Endodermal cell (in vitro differentiated cells): ENCODE results near the gene PLEKHA6. TPM values are rescaled to one million over a fixed set of nuclear protein-coding genes. Genes with fewer than 3 reads are reported as not detected.

ENCODE experiments used
- DNase-seq: peaks from one replicate; pipeline ENCODE4 v3.0.0-alpha.2; 2017
- H3K27ac ChIP-seq: 2 replicates; pipeline ENCODE4 v1.5.1; 2013; ENCODE audit warnings: mild to moderate bottlenecking, low read depth, low read length, moderate library complexity
- H3K27me3 ChIP-seq: 2 replicates; pipeline ENCODE4 v1.6.1; 2013; ENCODE audit warnings: mild to moderate bottlenecking, low read length, moderate library complexity; ENCODE audit not compliant: insufficient read depth, control insufficient read depth, poor library complexity, severe bottlenecking
- H3K36me3 ChIP-seq: 2 replicates; pipeline ENCODE4 v1.7.0; 2013; ENCODE audit warnings: mild to moderate bottlenecking, low read length, moderate library complexity; ENCODE audit not compliant: control insufficient read depth, insufficient read depth
- H3K4me1 ChIP-seq: one replicate; pipeline ENCODE4 v1.7.0; 2013; ENCODE audit warnings: low read length; ENCODE audit not compliant: control insufficient read depth, insufficient read depth
- H3K4me3 ChIP-seq: 2 replicates; pipeline ENCODE4 v1.5.1; 2013; ENCODE audit warnings: mild to moderate bottlenecking, low read length, moderate library complexity
- H3K9ac ChIP-seq: 2 replicates; pipeline ENCODE4 v1.6.1; 2013; ENCODE audit warnings: mild to moderate bottlenecking, low read length, moderate library complexity; ENCODE audit not compliant: poor library complexity, severe bottlenecking; ENCODE audit errors: extremely low read depth
- H3K9me3 ChIP-seq: 2 replicates; pipeline ENCODE4 v1.6.1; 2013; ENCODE audit warnings: mild to moderate bottlenecking, low read length, moderate library complexity; ENCODE audit not compliant: control insufficient read depth
- H3K27ac Mint-ChIP-seq: 2 replicates; pipeline ENCODE4 v1.8.0; 2020; ENCODE audit warnings: mixed read lengths
- H3K27me3 Mint-ChIP-seq: 2 replicates; pipeline ENCODE4 v1.8.0; 2021; ENCODE audit warnings: mild to moderate bottlenecking, mixed read lengths; ENCODE audit not compliant: insufficient read depth
- H3K36me3 Mint-ChIP-seq: 2 replicates; pipeline ENCODE4 v1.8.0; 2020; ENCODE audit warnings: low read depth, mixed read lengths
- H3K4me1 Mint-ChIP-seq: 2 replicates; pipeline ENCODE4 v1.8.0; 2020; ENCODE audit warnings: mixed read lengths
- H3K4me3 Mint-ChIP-seq: 2 replicates; pipeline ENCODE4 v1.8.0; 2020; ENCODE audit warnings: mild to moderate bottlenecking, moderate library complexity, mixed read lengths
- H3K9me3 Mint-ChIP-seq: 2 replicates; pipeline ENCODE4 v1.8.0; 2020; ENCODE audit warnings: mild to moderate bottlenecking, mixed read lengths
- WGBS, 2 experiments: methylation state at CpG; one replicate each; pipeline versions ENCODE4 v1.1.5 to v1.1.7; 2013; ENCODE audit warnings: missing lambda C conversion rate in 2 of 2, mixed read lengths in 1 of 2; ENCODE audit not compliant: insufficient coverage in 1 of 2, insufficient read length in 1 of 2; 5-methylcytosine and 5-hydroxymethylcytosine counted together
- total RNA-seq, 2 donors: library from RNA; stranded (reverse); fragmentation: NEBNext Ultra II Directional in 1 of 2; extraction: Animal tissue kit (Norgen Biotek cat#: 25700) in 1 of 2; gene quantifications; 2 replicates in 1 of 2; 3 replicates in 1 of 2; pipeline ENCODE4 v1.2.1, GENCODE V29; 2021
- TF ChIP-seq, protein P1 (sequence below): fragments of 200-600 bp; sonication (generic); conservative IDR thresholded peaks from 2 replicates; pipeline ENCODE4 v1.5.0; 2021; ENCODE audit warnings: antibody characterized with exemption, mild to moderate bottlenecking

Gene PLEKHA6
- total RNA-seq, 2 donors from 2014 or later, result 37.0 to 43.3 TPM

- no peaks in the 10 kb centered on the region for H3K4me1 ChIP-seq
- WGBS, 2 experiments, result 89 to 92% methylated on average over 7 to 11 of the region's 11 CpGs
- TF ChIP-seq, protein P1, sequence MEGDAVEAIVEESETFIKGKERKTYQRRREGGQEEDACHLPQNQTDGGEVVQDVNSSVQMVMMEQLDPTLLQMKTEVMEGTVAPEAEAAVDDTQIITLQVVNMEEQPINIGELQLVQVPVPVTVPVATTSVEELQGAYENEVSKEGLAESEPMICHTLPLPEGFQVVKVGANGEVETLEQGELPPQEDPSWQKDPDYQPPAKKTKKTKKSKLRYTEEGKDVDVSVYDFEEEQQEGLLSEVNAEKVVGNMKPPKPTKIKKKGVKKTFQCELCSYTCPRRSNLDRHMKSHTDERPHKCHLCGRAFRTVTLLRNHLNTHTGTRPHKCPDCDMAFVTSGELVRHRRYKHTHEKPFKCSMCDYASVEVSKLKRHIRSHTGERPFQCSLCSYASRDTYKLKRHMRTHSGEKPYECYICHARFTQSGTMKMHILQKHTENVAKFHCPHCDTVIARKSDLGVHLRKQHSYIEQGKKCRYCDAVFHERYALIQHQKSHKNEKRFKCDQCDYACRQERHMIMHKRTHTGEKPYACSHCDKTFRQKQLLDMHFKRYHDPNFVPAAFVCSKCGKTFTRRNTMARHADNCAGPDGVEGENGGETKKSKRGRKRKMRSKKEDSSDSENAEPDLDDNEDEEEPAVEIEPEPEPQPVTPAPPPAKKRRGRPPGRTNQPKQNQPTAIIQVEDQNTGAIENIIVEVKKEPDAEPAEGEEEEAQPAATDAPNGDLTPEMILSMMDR, result no peak
- no peak overlapping the region for H3K4me3 Mint-ChIP-seq
- no peak overlapping the region for H3K4me3 ChIP-seq
- no peak overlapping the region for H3K27ac Mint-ChIP-seq
- H3K27me3 Mint-ChIP-seq, result peaks cover 70% of the 10 kb centered on the region
- H3K27ac ChIP-seq, result no peak overlapping the region
- H3K9ac ChIP-seq, result no peak overlapping the region
- no peaks in the 10 kb centered on the region for H3K36me3 ChIP-seq
- H3K4me1 Mint-ChIP-seq, result no peaks in the 10 kb centered on the region
- no peaks in the 10 kb centered on the region for H3K9me3 Mint-ChIP-seq
- peaks cover 60% of the 10 kb centered on the region for H3K27me3 ChIP-seq
- H3K9me3 ChIP-seq, result no peaks in the 10 kb centered on the region
- no peak for DNase-seq
- no peaks in the 10 kb centered on the region for H3K36me3 Mint-ChIP-seq
Measured at GRCh38 chr1:204188959-204189639, 170.6 kb downstream of the PLEKHA6 start.

GRCh38 chr1:204186597-204186996, 173.1 kb downstream of the PLEKHA6 start:
- peaks cover 49% of the 10 kb centered on the region for H3K27me3 Mint-ChIP-seq
- TF ChIP-seq, protein P1, result no peak
- H3K27me3 ChIP-seq, result peaks cover 48% of the 10 kb centered on the region

GRCh38 chr1:204181116-204181515, 178.6 kb downstream of the PLEKHA6 start:
- TF ChIP-seq, protein P1, result no peak
- WGBS, 2 experiments, result 75% methylated on average over 1 of the region's 1 CpG; no CpG with 5 or more reads in 1 of the 2 experiments
- H3K4me3 Mint-ChIP-seq, result no peak overlapping the region
- no peak overlapping the region for H3K27ac Mint-ChIP-seq
- Histone ChIP-seq H3K9me3 (peaks cover 9% of the 10 kb centered on the region), H3K27ac (no peak overlapping the region), H3K4me3 (no peak overlapping the region), H3K4me1 (no peaks in the 10 kb centered on the region), H3K27me3 (peaks cover 31% of the 10 kb centered on the region), H3K36me3 (no peaks in the 10 kb centered on the region), H3K9ac (no peak overlapping the region)
- peaks cover 18% of the 10 kb centered on the region for H3K9me3 Mint-ChIP-seq
- no peaks in the 10 kb centered on the region for H3K36me3 Mint-ChIP-seq
- peaks cover 13% of the 10 kb centered on the region for H3K27me3 Mint-ChIP-seq
- DNase-seq, result no peak
- H3K4me1 Mint-ChIP-seq, result no peaks in the 10 kb centered on the region

More at GRCh38 chr1:204186597-204186996, 173.1 kb downstream of the PLEKHA6 start:
- no peak overlapping the region for H3K4me3 Mint-ChIP-seq
- Histone ChIP-seq H3K9me3 (no peaks in the 10 kb centered on the region), H3K4me3 (no peak overlapping the region), H3K27ac (no peak overlapping the region), H3K4me1 (no peaks in the 10 kb centered on the region), H3K9ac (no peak overlapping the region), H3K36me3 (no peaks in the 10 kb centered on the region)
- 92 to 95% methylated on average over 10 of the region's 10 CpGs for WGBS, 2 experiments
- H3K36me3 Mint-ChIP-seq, result no peaks in the 10 kb centered on the region
- no peak for DNase-seq
- no peaks in the 10 kb centered on the region for H3K4me1 Mint-ChIP-seq
- H3K27ac Mint-ChIP-seq, result no peak overlapping the region
- no peaks in the 10 kb centered on the region for H3K9me3 Mint-ChIP-seq
